Measurements from ENCODE around the gene SAFB. TPM values are rescaled to one million over a fixed set of nuclear protein-coding genes. Genes with fewer than 3 reads are reported as not detected.

Gene SAFB
- total and polyA plus RNA-seq, 8 donors = 63.7 to 206 (median 165) TPM

DNA sequence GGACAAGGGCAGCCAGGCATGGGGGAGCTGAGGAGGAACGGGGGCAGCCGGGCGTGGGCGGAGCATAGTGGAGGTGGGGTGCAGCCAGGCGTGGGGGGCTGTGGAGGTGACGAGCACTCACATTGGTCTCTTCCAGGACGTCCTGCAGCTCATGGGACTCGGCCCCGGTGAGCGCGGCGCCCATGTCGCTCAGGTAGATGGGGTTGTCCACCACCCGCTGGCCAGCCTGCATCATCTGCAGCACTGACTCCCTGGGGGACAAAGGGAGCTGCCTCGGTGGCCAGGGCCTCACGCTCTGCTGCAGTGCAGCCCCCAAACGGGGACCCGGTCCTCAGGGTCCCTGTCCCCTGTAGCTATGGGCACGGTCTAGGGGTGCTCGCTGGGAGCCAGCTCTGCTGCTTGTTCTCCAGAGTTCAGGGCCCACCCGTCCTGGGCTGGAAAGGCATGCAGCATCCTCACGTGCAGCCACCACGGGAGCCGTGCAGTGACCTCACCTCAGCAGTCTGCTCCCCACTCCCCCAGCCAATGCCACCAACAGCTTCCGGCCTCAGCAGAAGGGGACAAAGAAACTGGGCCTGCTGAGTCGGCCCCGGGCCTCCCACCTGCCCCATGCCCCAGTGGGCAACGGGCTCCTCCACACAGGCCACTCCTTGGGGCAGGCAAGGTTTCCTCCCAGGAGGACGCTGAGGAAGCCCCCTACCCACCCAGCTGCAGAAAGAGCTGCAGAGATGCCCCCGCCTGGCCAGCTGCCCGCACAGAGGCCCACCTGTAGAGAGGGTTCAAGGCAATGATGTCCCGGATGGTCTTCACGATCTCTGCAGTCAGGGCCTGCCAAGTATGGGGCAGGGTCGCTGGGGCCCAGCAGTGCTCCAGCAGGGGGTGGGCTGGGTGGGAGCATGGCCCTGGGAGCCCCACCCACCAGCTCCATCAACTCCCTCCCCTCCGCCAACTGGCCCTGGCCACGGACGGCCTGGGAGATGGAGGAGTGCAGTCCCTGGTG lies 85.0 kb downstream of the SAFB start:
- Histone ChIP-seq H3K36me3 (peaks cover 0 to 99% of the 10 kb centered on the region in 2 donors), H3K4me1 (no peaks in the 10 kb centered on the region), H3K27me3 (no peaks in the 10 kb centered on the region), H3K27ac (no peak overlapping the region), H3K9me3 (no peaks in the 10 kb centered on the region), H3K4me3 (no peak overlapping the region)
- ATAC-seq (no peak), DNase-seq (peak in 1 of 4 donors; percentile 71)
- intact Hi-C loops (cut with DNase I) = no loop called here
- TF ChIP-seq, protein P1, sequence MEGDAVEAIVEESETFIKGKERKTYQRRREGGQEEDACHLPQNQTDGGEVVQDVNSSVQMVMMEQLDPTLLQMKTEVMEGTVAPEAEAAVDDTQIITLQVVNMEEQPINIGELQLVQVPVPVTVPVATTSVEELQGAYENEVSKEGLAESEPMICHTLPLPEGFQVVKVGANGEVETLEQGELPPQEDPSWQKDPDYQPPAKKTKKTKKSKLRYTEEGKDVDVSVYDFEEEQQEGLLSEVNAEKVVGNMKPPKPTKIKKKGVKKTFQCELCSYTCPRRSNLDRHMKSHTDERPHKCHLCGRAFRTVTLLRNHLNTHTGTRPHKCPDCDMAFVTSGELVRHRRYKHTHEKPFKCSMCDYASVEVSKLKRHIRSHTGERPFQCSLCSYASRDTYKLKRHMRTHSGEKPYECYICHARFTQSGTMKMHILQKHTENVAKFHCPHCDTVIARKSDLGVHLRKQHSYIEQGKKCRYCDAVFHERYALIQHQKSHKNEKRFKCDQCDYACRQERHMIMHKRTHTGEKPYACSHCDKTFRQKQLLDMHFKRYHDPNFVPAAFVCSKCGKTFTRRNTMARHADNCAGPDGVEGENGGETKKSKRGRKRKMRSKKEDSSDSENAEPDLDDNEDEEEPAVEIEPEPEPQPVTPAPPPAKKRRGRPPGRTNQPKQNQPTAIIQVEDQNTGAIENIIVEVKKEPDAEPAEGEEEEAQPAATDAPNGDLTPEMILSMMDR (IDR thresholded peaks at IDR 0.05) = no peak

DNA sequence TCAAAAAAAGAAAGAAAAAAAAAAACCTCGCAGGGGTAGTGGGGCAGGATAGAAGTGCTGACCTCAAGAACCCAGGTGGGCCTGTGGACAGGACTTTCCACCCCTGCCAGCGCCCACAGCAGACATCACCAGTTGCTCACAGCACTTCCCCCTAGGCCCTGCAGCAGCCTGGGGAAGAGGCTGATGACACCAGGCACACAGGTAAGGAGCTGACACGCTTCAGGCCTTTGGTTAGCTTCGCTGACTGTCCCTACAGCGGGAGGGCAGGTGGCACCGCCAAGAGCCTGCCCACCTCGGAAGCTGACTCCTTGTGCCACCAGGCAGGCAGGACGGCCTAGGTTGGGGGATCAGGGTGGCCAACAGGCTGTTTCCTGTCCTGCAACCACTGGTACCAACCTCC lies 88.1 kb downstream of the SAFB start:
- ATAC-seq (no peak), DNase-seq (peak in 1 of 4 donors; percentile 29)
- no peaks in the 10 kb centered on the region for H3K4me1 ChIP-seq
- H3K27ac ChIP-seq = no peak overlapping the region
- TF ChIP-seq, protein P1 (IDR thresholded peaks at IDR 0.05) = no peak
- intact Hi-C loops (cut with DNase I) = no loop called here
- no peak overlapping the region for H3K4me3 ChIP-seq
- peaks cover 0 to 84% of the 10 kb centered on the region in 2 donors for H3K36me3 ChIP-seq
- no peaks in the 10 kb centered on the region for H3K9me3 ChIP-seq
- H3K27me3 ChIP-seq = no peaks in the 10 kb centered on the region

DNA sequence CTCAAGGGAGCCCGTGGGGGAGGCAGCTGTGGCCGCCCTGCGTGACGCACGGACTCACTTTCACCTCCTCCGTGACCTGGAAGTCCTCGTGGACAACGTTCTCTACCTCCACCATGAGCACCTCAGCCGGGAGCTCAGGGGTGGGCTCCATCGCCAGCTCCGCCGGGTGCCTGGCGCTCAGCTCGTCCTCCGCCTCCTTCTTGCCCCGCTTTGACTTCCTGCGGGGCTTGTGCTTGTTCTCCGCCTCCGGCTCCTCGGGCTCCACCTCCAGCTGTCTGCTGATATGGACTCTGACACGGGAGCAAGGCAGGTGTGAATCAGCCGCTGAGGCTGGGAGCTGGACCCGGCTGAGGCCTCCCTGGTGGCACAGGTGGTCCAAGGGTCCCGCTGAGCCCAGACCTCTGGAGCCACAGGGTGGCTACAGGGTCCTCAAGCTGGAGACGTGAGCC lies 88.9 kb downstream of the SAFB start:
- Histone ChIP-seq H3K27ac (no peak overlapping the region), H3K4me3 (no peak overlapping the region), H3K36me3 (peaks cover 0 to 77% of the 10 kb centered on the region in 2 donors), H3K27me3 (no peaks in the 10 kb centered on the region), H3K4me1 (peaks cover 0 to 6% of the 10 kb centered on the region in 2 donors), H3K9me3 (no peaks in the 10 kb centered on the region)
- DNase-seq = peak in 1 of 4 donors; percentile 68
- intact Hi-C loops (cut with DNase I) = no loop called here
- TF ChIP-seq, protein P1 (IDR thresholded peaks at IDR 0.05) = no peak
- no peak for ATAC-seq

DNA sequence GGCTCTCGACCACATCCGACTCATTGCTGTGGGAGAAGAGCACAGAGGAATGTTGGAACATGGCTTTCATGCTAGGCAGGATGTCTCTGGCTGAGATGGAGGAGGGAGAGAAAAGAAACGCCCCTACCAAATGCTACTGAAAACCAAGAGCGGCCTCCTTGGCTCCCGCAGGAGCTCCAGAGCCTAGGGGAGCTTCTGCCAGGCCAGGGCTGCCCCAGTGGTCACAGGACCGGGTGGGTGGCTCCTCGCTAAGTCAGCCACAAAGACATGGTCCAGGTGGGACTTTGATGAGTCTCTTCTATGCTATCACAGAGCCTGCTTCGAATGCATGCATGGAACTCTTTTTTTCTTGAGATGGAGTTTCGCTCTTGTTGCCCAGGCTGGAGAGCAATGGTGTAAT lies 90.3 kb downstream of the SAFB start:
- TF ChIP-seq, protein P1 (IDR thresholded peaks at IDR 0.05) = no peak

DNA sequence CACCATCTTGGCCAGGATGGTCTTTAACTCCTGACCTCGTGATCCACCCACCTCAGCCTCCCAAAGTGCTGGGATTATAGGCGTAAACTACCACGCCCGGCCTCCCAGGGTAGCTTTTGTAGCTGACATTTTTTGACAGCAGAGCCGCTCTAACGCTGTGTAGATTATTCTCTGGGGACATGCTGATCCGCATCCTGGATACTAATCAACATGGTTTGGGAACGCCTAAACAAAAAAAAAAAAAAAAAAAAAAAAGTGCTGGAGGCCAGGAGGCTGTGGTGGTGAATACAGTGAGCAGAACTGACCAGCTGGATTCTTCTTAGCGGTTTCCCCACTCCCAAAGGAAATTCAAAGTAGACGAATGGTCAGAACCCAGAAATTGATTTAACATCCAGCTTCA lies 91.9 kb downstream of the SAFB start:
- H3K4me3 ChIP-seq = no peak overlapping the region
- peaks cover 13 to 30% of the 10 kb centered on the region in 2 donors for H3K4me1 ChIP-seq
- no peaks in the 10 kb centered on the region for H3K9me3 ChIP-seq
- no peaks in the 10 kb centered on the region for H3K27me3 ChIP-seq
- no peak overlapping the region for H3K27ac ChIP-seq
- TF ChIP-seq, protein P1 (IDR thresholded peaks at IDR 0.05) = no peak
- no peak for ATAC-seq
- intact Hi-C loops (cut with DNase I) = no loop called here
- H3K36me3 ChIP-seq = peaks cover 0 to 55% of the 10 kb centered on the region in 2 donors
- no peak for DNase-seq

More for the DNA sequence above, 90.3 kb downstream of the SAFB start:
- Histone ChIP-seq H3K9me3 (no peaks in the 10 kb centered on the region), H3K4me1 (peaks cover 3 to 18% of the 10 kb centered on the region in 2 donors), H3K27me3 (no peaks in the 10 kb centered on the region), H3K36me3 (peaks cover 0 to 71% of the 10 kb centered on the region in 2 donors), H3K27ac (no peak overlapping the region), H3K4me3 (no peak overlapping the region)
- intact Hi-C loops (cut with DNase I) = no loop called here
- ATAC-seq (no peak), DNase-seq (peak in 1 of 4 donors; percentile 40)
